ENCODE data around the gene CENPO.
A peak's percentile ranks its signal among the peaks of the same experiment; 100 is the strongest.
"Not testable (repeated sequence)": the region's sequence is repeated elsewhere in the genome, so short reads cannot be mapped to it uniquely, and the experiment has no call there.

The CENPO gene

DNA sequence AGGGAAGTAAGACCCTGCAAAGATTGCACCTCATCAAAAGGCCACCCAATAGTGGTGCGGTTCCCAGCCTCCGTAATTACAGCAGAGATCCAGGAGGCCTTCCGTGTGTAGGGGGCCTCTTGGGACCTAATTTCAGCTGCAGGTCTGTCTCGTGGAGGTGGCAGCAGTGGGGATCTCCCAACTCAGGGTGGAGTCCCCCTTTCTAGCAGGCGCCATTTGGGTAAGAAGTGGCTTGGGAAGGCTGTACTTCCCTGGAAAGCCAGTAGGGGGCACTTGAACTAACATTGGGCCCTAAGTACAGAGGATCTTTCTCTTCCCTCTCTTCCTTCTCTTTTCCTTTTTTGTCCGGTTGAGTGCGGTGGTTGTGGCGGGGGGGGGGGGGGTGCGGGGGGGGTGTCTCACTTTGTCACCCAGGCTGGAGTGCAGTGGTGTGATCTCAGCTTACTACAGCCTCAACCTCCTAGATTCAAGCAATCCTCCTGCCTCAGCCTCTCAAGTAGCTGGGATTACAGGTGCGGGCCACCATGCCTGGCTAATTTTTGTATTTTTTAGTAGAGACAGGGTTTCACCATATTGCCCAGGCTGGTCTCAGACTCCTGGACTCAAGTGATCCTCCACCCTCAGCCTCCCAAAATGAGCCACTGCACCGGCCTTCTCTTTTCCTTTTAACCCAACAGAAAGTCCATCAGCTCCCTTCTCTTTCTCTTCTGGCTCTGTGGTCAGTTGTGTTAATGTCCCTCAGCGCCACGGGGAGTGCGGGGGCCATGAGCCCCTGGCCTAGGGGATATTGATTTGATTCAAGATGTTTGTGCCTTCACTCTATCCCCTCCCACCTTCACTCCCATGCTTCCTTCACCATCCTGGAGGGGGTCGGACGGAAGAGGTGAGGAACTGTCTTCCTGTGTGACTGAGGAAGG, 32.0 kb downstream of the CENPO start:
- peak in 4 of 6 experiments; percentile 3 to 17 (median 11) for DNase-seq

DNA sequence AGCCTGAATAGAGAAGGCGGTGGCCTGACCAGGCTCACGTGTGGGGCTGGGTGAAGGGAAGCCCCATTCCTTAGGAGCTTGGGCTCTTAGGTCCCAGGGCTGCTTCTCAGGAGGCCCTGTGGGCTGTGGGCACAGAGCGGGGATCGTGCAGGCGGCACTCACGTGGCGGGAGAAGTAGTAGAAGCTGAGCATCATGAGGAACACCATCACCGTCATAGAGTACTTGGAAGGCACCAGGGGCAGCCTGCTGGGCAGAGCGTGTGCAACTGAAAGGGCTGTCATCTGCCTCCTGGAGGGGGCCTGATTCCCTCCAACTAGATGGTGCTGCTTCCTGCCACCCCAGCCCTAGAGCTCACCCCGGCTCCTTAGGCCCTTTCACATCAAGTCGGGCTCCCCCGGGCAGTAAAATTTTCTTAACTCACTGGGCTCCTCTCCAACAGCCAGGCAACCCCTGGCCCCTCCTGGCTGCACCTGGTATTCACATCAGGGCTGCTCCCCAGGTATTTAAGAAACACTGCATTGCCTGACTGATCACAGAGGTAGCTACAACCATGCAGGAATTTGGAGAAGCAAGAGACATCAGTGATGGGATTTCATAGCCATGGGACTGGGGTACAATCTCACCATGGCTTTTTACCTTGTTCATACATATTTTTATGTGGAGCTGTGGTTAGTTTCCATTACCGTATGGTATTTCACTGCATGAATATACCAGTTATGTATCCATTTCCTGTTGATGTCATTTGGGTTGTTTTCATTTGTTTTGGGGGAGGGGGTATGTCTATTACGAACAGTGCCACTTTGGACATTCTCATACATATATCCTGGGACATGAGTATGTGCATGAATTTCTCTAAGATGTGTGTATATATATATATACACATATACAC, 32.9 kb downstream of the CENPO start:
- no peak for DNase-seq

DNA sequence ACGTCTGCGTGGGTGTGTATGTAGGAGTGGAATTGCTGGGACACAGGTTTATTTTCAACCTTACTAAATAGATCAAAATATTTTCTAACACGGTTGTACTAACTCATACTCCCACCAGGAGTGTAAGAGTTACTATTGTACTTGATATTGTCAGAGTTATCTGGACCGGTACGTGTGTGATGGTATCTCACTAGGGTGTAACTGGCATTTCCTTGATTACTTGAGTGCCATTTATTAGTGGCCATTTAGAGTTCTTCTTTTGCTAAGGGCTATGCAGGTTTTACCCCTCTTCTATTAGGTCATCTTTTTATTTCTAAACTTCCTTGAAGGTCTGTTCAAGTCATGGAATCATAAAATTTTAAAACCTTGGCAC, 33.5 kb downstream of the CENPO start:
- DNase-seq: no peak

DNA sequence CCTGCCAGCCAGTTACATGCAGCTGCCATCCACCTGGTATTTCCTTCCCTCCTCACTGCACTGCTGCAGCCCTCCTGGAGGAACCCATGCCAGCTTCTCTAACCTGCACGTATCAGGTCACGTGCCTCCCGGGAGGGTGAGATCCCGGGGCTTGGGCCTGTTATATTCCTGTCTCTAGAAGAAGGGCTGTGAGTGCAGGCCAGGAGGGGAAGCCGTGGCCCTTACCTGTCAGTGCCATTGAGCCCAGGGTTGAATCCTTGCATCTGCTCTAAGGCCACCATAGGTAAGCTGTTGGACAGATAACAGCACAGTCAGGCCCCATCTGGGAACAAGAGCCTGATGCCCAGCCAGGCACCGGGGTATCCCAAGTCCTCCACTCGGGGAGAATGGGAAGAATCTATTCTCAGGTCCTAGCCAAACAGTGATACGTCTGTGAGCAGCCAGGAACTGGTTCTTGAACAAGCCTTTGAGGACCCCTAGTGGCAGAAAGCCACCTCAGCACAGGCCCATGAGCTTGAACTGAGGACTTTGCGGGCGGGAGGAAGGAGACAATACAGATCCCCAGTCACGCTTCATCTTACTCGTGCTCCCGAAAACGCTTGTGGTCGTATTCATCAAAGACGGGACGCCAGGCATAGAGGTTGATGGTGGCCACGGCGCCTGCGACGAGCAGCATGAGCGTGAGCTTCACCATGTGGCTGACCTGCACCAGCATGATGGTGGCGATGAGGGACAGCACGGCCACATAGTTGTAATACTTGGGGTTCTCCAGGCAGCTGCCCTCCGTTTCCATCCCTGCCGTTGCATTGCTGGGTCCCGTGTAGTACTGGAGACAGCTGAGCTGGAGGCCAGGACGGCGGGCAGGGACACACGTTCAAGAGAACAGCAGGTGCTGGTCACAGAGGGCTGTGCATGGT, 34.4 kb downstream of the CENPO start:
- DNase-seq: peak; percentile 43 to 74 (median 55)

DNA sequence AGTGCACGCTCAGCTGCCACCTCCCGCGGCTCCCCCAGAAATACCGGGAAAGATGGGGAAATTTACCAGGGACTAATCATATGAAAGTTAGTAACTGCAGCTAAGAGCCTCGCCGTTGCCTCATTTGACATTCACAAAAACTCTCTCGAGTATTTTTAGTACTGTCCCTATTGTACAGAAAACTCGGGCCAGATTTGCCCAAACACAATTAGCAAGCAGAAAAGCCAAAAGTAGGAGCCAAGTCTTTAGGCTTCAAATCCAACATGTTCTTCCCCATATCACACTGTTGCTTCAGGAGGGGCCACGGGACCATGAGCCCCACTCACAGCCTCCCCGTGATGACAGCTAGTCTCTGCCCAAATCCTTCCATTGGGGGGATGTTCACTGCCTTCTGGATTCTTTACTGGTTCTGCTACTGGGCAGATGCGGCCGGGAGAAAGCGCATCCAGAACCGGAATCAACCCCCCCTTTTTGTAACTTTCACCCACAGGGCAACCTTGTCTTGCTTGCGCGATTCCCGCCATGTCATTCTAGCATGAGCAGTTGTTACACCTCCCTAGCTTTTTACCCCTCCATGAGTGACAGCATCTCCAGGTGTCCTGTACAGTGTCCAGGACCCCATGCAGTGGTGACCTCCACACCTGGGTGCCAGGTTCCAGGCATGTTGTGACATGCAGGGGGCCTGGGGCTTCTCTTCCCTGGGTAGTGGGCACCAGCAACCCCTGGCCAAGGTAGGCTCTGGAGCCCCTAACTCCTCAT, 35.2 kb downstream of the CENPO start:
- DNase-seq: no peak

DNA sequence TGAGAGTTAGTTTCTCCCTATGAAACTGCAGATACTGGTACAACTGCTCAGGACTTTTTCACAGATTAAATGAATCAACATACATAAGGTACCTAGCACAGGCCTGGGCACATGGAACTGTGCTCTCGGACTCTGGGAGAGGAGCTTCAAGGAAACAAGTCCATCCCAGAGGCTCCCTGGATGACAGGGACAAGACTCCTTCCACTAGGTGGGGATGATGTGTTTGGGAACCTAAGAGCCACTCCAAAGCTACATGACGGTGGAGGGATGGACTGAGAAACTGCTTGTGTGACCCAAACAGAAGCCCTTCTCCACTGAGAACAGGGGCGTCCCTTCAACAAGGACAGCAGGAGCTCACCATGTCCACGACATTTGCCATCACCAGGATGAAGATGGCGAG, 37.1 kb downstream of the CENPO start:
- no peak for DNase-seq

DNA sequence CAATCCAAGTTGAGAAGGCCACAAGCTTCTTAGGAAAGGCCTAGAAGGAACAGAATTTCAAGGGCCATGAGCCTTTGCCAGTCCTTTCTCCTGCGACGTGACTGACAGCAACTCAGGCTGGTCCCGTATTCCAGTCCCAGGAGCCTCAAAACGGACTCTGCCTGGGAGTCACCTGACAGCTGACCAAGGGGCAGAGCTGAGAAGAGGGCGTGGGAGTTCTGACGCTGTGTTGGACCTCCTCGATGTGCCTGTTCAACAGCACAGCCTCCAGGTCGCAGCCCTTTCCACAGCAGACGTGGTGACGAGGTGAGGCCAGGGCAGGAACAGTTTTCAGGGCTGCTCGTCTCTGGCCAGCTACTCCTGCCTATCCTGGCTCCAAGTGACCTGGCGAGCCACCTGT, 37.6 kb downstream of the CENPO start:
- no peak for DNase-seq

DNA sequence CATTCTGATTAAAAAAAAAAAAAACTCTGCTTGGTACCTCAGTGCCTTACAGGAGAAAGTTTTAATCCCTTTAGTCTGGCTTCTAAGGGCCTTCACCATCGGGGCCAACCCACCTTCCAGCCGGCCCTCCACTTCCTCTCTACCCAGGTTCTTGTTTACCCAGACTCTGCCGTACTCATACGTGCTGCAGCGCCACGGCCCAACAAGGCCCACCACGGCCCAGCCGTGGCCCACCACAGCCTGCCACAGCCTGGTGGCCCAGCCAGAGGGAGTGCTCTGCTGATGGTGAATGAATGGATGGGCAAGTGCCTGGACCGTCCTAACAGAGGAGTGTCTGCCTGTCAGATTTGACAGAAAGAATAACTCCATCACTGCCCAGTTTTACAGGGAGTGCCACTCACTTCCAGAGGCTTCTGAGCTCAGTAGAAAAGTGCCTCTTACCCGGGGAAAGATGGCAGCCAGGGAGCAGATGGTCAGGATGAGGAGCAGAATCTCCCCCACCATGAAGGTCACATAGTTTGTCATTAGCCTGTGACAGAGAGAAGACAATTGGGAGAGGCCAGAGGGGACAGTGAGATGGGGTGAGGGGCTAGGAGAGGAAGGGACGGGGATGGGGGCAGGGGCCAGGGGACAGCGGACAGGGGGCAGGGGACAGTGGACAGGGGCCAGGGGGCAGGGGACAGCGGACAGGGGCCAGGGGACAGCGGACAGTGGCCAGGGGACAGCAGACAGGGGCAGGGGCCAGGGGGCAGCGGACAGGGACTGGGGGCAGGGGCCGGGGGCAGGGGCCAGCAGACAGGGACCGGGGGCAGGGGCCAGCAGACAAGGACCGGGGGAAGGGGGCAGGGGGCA, 38.2 kb downstream of the CENPO start:
- DNase-seq: no peak

DNA sequence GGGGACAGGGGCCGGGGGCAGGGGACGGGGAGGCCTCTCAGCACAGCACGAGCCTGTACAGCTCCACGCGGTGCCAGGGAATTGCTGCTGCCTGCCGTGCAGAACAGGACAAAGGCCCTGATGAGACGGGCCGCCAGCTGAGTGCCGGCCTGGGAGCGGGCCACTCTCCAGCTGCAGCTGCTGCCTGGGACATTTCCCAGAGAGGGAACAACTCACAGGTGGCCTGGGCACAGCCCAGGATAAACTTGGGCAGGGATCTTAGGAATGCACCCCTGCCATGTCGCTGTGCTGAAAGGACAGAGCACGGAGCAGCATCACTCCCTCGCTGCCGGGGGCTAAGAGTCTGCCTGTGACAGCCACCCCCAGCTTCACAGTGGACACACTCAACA, 38.8 kb downstream of the CENPO start:
- DNase-seq: no peak

DNA sequence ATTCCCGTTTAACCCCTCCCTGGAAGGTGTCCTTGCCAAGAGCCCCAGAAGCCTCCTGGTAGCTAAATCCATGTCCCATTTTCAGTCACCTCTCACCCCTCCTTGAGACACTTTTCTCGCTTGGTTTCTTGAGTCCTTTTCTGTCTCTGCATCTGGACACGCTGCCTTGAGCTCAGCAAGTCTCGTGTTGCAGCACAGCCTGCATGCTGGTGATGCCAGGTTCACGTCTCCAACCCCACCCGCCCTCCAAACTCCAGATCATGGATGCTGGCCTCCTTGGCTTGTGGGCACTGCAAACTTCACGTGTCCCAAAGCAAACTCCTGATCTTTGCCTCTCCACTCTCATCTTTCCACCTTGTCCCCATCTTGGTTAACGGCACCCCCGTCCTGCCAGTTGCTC, 39.3 kb downstream of the CENPO start:
- DNase-seq: no peak

DNA sequence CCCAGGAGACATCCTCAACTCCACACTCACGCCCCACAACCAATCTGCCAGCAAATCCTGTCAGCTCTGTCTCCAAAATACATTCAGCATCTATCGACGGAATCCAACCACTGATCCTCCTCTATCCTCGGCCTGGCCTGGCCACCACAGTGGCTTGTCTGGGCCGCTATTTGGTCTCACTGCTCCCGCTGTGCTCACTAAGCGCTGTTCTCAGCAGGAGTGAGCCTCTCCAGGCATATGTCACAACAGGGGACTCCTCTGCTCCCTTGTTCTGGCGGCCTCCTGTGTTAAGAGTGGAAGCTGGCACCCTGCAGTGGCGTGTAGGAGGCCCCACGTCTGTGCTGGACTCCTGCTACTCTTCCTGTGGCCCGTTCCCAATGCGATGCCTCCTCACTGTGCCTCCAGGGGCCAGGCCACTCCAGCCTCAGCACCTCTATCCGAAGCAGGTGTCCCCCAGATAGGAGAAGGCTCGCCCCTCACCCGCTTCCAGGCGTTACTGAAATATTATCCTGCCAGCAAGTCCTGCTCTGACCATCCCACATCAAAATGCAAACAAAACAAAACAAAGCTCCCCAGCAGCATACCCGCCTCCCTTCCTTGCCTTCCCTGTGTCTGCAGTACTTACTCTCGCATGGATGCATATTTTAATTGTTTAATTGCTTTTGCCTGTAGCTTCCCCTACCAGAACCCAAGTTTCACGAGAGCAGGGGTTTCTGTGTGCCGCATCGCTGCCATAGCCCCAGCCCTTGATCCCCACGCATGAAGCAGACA, 39.9 kb downstream of the CENPO start:
- DNase-seq: no peak

DNA sequence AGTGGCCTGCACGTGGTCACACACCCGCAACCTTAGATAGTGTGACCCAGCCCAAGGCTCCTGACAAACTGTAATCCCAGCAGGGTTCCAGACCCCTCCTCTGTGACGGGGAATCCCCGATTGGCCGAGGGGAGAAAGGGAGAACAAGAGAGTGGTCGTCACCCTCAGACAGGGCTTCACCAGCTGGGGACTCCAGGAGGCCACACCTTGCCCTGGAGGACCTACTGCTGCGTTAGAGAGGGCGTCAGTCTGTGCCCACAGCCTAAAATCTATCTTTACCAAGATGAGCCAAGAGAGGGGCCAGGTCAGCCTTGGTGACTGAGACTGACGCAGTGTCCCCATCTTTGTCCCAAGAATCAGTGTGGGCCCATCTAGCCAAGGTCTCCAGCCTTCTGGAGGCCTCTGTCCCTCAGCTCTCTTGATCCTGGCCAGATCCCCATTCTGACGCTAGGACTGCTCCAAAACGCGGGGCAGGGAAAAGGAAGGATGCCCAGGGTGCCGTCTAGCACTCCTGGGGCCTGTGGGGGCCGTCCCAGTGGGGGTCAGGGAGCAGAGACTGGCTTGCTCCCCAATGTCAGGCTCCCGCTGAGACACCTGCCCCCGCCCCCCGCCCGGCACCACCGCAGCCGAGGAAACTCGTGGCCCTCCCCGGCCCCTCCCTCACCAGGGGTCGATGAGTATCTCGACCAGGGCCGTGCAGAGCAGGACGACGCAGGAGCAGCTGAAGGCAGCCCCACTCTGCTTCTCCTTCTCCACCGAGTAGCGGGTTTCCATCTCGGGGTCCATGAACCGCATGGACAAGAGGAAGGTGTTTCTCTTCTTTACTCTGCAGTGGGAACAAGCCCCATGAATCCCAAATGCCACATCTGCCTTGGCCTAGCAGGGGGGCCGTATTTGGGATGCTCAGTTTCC, 40.9 kb downstream of the CENPO start:
- no peak for DNase-seq

DNA sequence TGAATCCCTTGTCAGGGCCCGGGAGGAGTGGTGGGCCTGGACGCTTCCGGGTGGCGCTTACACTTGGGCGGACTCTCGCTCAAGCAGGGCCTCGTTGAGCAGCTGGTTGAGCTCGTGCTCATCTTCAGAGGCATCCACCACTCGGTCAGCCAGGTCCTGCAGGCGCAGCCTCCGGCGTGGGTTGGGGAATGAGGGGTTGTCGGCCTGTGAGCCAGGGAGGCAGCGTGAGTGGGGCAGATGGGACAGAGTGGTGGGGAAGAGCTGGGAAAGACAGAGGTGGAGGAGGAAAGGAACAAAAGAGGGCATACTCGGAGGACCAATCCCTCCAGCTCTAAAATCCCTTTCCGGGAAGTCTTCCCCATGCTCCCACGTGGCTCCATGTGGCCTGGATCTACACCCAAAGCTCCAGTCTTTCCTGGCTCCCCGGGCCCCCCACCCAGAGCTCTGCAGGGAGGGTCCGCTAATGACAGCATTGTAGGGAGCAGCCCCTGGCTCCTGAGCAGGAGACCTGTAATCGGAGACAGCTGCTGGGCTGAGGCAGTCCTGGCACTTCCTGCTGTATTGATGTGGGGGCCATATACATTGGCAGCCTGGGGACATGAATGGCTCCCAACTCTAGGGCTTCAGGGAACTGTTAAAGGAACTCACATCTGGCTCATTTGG, 41.6 kb downstream of the CENPO start:
- DNase-seq: no peak

DNA sequence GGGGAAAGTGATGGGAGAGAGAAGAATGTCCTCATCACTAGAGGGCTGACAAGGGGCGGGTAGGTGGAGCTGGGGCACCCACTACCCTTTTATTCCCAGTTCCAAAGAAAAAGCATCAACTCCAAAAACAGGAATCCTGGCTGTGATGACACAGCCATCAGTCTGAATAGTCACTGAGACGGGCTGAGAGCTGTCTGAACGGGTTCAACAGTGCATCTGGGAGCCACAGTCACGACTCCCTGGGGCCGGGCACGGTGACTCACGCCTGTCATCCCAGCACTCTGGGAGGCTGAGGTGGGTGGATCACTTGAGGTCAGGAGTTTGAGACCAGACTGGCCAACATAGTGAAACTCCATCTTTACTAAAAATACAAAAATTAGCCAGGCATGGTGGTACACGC, 42.2 kb downstream of the CENPO start:
- DNase-seq: not testable (repeated sequence)

DNA sequence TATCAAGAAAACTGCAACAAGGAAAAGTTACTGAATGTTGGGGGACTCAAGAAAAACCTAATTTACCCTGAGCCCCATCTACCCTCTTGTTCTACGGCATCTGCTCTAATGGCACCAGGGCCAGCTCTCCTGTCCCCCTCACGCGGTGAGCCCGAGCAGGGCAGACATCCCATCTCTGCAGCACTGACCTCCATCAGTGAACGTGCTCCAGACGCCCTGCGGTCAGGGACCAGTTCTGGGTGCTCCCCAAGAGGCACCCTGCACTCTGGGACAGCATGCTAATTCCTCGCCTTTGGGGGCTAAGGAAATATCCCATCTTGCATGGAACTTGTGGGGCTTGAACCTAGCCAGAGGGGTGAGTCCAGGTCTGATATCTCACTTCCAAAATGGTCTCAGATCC, 43.0 kb downstream of the CENPO start:
- DNase-seq: no peak

DNA sequence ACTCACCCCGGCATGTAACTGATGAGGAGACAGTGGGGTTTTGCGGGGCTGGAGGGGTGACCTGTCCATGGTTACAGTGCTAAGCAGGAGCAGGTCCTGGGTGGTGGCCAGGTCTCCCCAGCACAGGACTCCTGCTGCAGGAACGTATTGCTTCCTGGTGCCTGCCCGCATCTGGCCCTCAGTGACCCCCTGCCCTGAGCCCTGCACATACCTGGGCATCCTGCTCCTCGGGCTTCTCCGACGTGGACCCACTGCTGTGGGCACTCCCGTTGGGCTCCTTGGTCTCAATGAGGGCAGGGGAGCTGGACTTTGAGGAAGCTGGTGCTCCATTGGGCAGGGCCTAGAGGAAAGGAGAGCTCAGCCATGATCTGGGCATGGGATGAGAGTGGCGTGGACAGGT, 43.5 kb downstream of the CENPO start:
- DNase-seq: no peak

DNA sequence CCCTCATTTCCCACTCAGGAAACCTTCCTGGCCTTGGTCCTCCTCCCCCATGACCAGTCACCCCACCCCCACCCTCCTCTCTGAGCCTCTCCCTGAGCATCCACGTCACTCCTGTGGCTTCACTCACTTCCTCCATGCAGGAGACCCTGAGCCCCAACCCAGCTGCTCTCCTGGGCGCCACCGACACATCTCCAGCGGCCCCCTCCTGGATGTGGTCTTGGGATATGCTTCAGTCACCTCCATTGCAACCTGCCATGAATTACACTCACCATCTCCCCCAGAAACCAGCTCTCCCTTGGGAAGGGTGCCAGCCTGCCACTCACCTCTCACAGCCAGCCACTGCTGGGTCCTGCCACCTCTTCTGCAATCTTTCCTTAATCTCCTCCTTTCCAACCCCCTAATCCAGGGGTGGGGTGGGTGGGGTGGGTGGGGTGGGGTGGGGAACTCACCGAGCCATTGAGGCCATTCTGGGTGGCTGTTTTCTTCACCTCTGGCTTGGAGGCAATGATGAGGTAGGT, 44.8 kb downstream of the CENPO start:
- DNase-seq: no peak

DNA sequence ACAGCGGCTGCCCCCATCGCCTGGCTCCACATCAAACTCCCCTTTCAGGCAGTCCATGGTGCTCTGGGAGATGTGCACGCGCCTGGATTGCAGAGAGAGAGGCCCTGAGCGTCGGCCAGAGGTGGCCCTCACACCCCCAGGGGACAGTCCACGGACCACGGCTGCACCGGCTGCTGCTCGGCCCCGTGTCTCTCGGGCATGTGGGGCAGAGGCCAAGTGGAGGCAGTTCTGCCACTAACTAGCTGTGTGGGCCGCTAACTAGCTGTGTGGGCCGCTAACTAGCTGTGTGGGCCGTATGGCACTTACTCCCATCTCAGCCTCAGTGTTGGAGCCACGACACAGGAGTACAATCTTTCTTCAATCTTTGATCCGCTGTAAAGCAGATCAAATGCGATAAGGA, 45.3 kb downstream of the CENPO start:
- DNase-seq: no peak

All from stimulated activated naive CD4-positive, alpha-beta T cell (primary cell).